ENCODE measurements around the gene TEX51. TPM values are rescaled to one million over a fixed set of nuclear protein-coding genes. Genes with fewer than 3 reads are reported as not detected.

The TEX51 gene
- total RNA-seq, 1 donor from 2014 or later, result not detected

DNA sequence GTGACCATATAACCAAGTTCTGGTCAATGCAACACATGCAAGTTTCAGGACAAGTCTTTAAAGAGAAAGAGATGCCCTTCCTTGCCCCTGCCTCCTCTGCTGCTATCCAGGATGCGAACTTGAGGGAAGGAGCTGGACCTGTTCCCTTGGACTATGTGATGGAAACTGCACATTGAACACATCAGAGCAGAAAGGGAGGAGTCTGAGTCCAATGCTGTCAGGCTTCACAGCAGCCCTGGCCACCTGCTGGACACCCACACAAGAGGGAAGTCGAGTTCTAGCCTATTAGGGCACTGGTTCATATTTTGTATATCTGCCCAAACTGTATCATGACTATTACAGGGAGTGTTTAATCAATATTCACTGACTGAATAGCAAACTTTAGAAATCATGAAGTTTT lies 38.3 kb upstream of the TEX51 start:
- no peak for DNase-seq (ENCODE audit: low read depth)
- no peak overlapping the region for H3K4me3 ChIP-seq (ENCODE audit: low read depth, low read length)
- TF ChIP-seq, protein P1, sequence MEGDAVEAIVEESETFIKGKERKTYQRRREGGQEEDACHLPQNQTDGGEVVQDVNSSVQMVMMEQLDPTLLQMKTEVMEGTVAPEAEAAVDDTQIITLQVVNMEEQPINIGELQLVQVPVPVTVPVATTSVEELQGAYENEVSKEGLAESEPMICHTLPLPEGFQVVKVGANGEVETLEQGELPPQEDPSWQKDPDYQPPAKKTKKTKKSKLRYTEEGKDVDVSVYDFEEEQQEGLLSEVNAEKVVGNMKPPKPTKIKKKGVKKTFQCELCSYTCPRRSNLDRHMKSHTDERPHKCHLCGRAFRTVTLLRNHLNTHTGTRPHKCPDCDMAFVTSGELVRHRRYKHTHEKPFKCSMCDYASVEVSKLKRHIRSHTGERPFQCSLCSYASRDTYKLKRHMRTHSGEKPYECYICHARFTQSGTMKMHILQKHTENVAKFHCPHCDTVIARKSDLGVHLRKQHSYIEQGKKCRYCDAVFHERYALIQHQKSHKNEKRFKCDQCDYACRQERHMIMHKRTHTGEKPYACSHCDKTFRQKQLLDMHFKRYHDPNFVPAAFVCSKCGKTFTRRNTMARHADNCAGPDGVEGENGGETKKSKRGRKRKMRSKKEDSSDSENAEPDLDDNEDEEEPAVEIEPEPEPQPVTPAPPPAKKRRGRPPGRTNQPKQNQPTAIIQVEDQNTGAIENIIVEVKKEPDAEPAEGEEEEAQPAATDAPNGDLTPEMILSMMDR (conservative IDR thresholded peaks at IDR 0.05; ENCODE audit: low read depth, low read length), result no peak

DNA sequence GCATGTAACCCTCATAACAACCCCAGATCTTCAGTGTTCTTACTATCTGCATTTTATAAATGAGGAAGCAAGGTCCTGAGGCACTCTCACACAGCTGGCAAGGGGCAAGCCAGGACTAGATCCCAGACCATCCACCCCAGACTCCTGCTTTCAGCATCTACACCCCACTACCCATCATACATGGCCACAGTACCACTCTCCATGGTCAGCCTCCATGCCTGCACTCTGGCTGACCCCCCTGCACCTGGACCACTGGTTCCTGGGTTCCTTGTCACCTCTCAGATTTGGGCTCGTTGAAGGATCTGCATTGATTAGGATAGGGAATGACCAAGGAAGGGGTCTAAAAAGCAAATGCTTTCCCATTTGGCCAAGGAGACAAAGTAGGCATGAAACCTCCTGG lies 36.0 kb upstream of the TEX51 start:
- H3K4me3 ChIP-seq (ENCODE audit: low read depth, low read length), result no peak overlapping the region
- TF ChIP-seq, protein P1 (conservative IDR thresholded peaks at IDR 0.05; ENCODE audit: low read depth, low read length), result no peak
- DNase-seq (ENCODE audit: low read depth), result no peak

DNA sequence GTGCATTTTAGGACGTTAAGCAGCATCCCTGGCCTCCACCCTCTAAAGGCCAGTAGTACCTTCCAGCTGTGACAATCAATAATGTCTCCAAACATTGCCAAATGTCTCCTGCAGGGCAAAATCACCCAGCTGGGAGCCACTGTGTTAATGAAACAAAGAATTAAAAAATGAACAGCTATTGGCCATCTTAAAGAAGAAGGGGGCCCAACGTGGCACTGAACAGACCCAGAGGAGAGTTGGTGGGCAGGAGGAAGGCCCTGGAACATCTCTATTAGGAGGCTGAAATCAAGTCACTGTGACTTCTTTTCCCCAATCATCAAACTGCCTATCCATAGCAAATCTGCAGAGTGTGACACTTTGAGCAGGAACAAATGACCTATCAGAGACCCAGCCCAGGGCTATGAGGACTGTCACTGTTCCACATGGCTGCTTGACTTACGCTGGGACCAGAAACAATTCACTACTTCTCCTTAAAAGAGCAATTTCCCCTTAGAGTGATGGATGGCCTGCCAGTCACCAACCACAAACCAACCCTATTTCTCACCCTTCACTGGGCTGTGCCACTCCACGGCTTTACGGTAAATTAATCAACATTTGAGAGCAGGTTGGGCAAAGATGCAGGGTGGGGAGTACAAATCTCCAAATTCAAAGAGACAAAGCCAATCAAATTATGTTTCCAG lies 35.2 kb upstream of the TEX51 start:
- no peak overlapping the region for H3K4me3 ChIP-seq (ENCODE audit: low read depth, low read length)
- TF ChIP-seq, protein P1 (conservative IDR thresholded peaks at IDR 0.05; ENCODE audit: low read depth, low read length), result no peak
- no peak for DNase-seq (ENCODE audit: low read depth)

DNA sequence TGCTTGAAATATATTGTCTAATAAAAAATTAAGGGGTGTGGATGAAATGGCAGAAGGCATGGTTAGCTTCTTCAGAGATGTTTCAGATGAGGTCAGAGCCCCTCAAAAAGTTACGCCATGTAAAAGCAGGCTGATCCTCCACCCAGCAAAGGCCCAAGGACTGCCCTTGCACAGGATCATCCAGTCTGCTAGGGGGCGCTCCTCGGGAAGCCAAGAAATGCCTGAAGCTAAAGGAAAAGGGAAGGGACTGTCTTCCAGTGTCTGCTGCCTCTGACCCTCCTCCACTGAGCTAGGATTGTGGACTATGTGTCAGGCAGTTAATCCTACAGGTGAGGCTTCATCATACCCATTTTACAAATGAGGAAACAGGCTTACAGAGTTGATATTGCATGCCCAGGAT lies 33.8 kb upstream of the TEX51 start:
- DNase-seq (ENCODE audit: low read depth), result no peak
- no peak overlapping the region for H3K4me3 ChIP-seq (ENCODE audit: low read depth, low read length)
- TF ChIP-seq, protein P1 (conservative IDR thresholded peaks at IDR 0.05; ENCODE audit: low read depth, low read length), result peak; percentile 36

DNA sequence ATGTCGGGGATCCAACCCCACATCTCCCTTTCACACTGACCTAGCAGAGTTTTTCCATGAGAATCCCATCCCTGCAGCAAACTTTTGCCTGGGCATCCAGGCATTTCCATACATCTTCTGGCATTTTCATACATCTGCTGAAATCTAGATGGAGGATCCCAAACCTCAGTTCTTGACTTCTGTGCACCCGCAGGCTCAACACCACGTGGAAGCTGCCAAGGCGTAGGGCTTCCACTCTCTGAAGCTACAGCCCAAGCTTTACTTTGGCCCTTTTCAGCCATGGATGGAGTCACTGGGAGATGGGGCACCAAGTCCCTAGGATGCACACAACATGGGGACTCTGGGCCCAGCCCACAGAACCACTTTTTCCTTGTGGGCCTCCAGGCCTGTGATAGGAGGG lies 32.2 kb upstream of the TEX51 start:
- H3K4me3 ChIP-seq (ENCODE audit: low read depth, low read length), result no peak overlapping the region
- DNase-seq (ENCODE audit: low read depth), result no peak
- TF ChIP-seq, protein P1 (conservative IDR thresholded peaks at IDR 0.05; ENCODE audit: low read depth, low read length), result no peak

DNA sequence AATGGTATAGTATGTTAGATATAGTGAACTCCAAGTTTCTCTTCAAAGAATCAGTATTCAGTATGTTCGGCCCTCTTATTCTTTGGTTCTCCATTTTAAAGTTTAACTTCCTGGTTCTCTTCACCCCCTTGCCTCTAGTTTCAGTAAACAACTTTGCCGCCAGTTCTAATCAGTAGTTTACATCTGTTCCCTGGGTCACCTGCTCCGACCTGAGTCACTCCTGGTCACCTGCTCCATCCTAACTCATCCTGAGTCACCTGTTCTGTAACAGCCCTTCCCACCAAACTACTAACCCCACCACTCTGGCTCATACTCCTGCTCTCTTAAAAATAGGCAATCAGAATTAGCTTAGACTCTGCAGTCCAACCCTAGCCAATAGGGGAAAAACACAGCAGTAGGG lies 23.7 kb upstream of the TEX51 start:
- DNase-seq (ENCODE audit: low read depth), result no peak
- TF ChIP-seq, protein P1 (conservative IDR thresholded peaks at IDR 0.05; ENCODE audit: low read depth, low read length), result no peak

DNA sequence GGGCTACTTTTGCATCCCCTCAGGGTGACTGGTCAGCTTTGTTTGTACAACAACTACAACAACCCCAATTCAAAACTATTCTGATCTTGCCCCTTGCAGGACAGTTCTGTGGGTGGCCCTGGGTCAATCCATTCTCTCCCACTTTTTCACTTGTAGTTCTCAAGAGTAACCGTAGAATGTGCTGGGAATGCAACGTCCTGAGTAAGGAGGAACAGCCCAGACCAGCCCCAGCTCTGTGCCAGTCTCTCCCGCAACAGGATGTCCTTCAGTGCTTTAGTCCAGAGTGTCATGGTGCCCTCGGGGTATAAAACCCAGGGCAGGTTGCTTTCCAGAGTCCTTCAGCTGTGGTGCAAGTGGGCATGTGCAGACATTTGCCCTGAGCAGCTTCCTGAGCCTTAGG lies 22.1 kb upstream of the TEX51 start:
- no peak overlapping the region for H3K4me3 ChIP-seq (ENCODE audit: low read depth, low read length)
- no peak for DNase-seq (ENCODE audit: low read depth)
- TF ChIP-seq, protein P1 (conservative IDR thresholded peaks at IDR 0.05; ENCODE audit: low read depth, low read length), result no peak

More for the DNA sequence above, 23.7 kb upstream of the TEX51 start:
- H3K4me3 ChIP-seq (ENCODE audit: low read depth, low read length), result no peak overlapping the region
